ENCODE measurements around the gene EIF5AL1.

The EIF5AL1 gene

GRCh38 chr10:79483948-79484347 is 28.4 kb upstream of the EIF5AL1 start:
- ChIA-PET CTCF (interaction anchor here (5.4 to 14.9 kb wide), 2 partner anchors 15 to 110 kb away, joined by 68 to 165 read pairs; no protein-coding TSS in a partner anchor), POLR2A (no interaction called here)
- H3K4me3 ChIP-seq (ENCODE audit: low read depth, low read length), result no peak overlapping the region
- DNase-seq (ENCODE audit: low read depth, low spot score), result peak; percentile 52
- TF ChIP-seq, protein P1, sequence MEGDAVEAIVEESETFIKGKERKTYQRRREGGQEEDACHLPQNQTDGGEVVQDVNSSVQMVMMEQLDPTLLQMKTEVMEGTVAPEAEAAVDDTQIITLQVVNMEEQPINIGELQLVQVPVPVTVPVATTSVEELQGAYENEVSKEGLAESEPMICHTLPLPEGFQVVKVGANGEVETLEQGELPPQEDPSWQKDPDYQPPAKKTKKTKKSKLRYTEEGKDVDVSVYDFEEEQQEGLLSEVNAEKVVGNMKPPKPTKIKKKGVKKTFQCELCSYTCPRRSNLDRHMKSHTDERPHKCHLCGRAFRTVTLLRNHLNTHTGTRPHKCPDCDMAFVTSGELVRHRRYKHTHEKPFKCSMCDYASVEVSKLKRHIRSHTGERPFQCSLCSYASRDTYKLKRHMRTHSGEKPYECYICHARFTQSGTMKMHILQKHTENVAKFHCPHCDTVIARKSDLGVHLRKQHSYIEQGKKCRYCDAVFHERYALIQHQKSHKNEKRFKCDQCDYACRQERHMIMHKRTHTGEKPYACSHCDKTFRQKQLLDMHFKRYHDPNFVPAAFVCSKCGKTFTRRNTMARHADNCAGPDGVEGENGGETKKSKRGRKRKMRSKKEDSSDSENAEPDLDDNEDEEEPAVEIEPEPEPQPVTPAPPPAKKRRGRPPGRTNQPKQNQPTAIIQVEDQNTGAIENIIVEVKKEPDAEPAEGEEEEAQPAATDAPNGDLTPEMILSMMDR (IDR thresholded peaks at IDR 0.05; ENCODE audit: insufficient read depth, low read length, missing control alignments), result no peak

GRCh38 chr10:79484476-79484875 is 27.9 kb upstream of the EIF5AL1 start:
- TF ChIP-seq, protein P1 (IDR thresholded peaks at IDR 0.05; ENCODE audit: insufficient read depth, low read length, missing control alignments), result no peak
- no peak overlapping the region for H3K4me3 ChIP-seq (ENCODE audit: low read depth, low read length)
- ChIA-PET CTCF (interaction anchor here (1.1 to 14.9 kb wide), 3 partner anchors 15 to 139 kb away, joined by 3 to 165 read pairs (median 68); no protein-coding TSS in a partner anchor), POLR2A (no interaction called here)
- DNase-seq (ENCODE audit: low read depth, low spot score), result no peak

DNA sequence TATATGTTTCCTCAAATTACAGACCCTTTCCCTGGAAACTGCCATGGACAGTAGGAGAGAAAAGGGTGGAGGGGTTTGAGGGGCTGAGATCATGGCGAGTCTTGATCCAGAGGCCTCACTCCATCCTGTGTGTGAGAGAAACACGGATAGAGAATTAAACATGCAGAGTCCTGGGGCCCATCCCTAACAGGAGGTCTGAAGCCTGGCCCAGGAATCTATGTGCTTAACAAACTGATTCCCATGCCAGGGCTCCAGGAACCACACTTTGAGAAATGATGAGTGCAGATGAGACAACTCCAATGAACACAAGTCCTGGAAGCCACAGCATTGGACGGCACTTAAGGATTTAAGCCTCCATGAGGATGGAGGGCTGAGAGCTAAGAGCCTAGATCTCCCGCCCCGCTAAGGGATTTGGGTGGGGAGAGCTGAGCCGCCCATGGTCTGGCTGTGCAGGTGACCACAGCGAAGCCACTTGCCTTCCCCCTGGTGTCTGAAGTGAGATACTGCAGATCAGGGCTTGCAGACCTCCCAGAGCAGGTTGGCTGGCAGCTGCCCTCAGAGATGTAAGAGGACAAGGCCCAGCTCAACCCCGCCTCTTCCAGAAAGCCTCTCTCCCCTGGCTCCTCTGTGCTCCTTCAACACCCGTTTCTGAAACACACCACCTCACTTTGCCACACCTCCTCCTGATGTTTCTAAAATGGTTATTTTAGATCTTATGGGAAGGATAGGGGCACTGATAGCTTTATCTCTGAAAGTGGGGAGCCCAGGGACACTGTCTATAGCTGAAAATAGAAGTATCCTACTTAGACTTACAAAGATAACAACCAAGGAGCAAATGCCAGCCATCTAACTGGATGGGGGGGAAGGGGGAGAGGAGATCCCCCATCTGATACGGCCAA is 24.8 kb upstream of the EIF5AL1 start:
- DNase-seq (ENCODE audit: low read depth, low spot score), result no peak

GRCh38 chr10:79488336-79488735 is 24.0 kb upstream of the EIF5AL1 start:
- ChIA-PET POLR2A (interaction anchor here (0.8 to 1.7 kb wide), 4 partner anchors 9 to 167 kb away, joined by 3 to 6 read pairs (median 4); no protein-coding TSS in a partner anchor), CTCF (interaction anchor here (0.7 to 14.9 kb wide), 12 partner anchors 9 to 140 kb away, joined by 3 to 165 read pairs (median 4); no protein-coding TSS in a partner anchor)
- no peak overlapping the region for H3K4me3 ChIP-seq (ENCODE audit: low read depth, low read length)
- DNase-seq (ENCODE audit: low read depth, low spot score), result peak; percentile 59
- TF ChIP-seq, protein P1 (IDR thresholded peaks at IDR 0.05; ENCODE audit: insufficient read depth, low read length, missing control alignments), result no peak

More for the DNA sequence above, 24.8 kb upstream of the EIF5AL1 start:
- H3K4me3 ChIP-seq (ENCODE audit: low read depth, low read length), result no peak overlapping the region
- TF ChIP-seq, protein P1 (IDR thresholded peaks at IDR 0.05; ENCODE audit: insufficient read depth, low read length, missing control alignments), result peak; percentile 70
- ChIA-PET POLR2A (interaction anchor here (1.2 to 1.7 kb wide), 3 partner anchors 43 to 166 kb away, joined by 3 to 6 read pairs (median 4); no protein-coding TSS in a partner anchor), CTCF (interaction anchor here (0.7 to 14.9 kb wide), 13 partner anchors 8 to 139 kb away, joined by 3 to 165 read pairs (median 4); no protein-coding TSS in a partner anchor)

- no peak overlapping the region for H3K4me3 ChIP-seq (ENCODE audit: low read depth, low read length)
- no peak for DNase-seq (ENCODE audit: low read depth, low spot score)
- ChIA-PET POLR2A (interaction anchor here (0.8 to 1.7 kb wide), 3 partner anchors 9 to 168 kb away, joined by 3 to 6 read pairs (median 4); no protein-coding TSS in a partner anchor), CTCF (interaction anchor here (1.6 to 14.9 kb wide), 7 partner anchors 9 to 140 kb away, joined by 3 to 165 read pairs (median 9); no protein-coding TSS in a partner anchor)
- TF ChIP-seq, protein P1 (IDR thresholded peaks at IDR 0.05; ENCODE audit: insufficient read depth, low read length, missing control alignments), result no peak
These were observed 23.5 kb upstream of the EIF5AL1 start for GRCh38 chr10:79488870-79489269.

Data from AG04449 (cell line).